Vagina (tissue), 2 donors: Measurements from ENCODE around the gene ABHD6. TPM values are rescaled to one million over a fixed set of nuclear protein-coding genes. Genes with fewer than 3 reads are reported as not detected.
"Not testable (repeated sequence)": the region's sequence is repeated elsewhere in the genome, so short reads cannot be mapped to it uniquely, and the experiment has no call there.

Source experiments
- DNase-seq, 2 donors: peaks; one replicate each; pipeline ENCODE4 v3.0.0-alpha.2; 2017; ENCODE audit errors: extremely low spot score in 2 of 2
- H3K27ac ChIP-seq: fragments of 200-600 bp; sonication (generic); one replicate; pipeline ENCODE4 v1.5.1; 2019
- H3K27me3 ChIP-seq: fragments of 200-600 bp; sonication (generic); one replicate; pipeline ENCODE4 v1.5.1; 2019
- H3K36me3 ChIP-seq, 2 donors: fragments of 200-600 bp; sonication (generic); one replicate each; pipeline ENCODE4 v1.5.1; 2017 to 2019
- H3K4me1 ChIP-seq: fragments of 200-600 bp; sonication (generic); one replicate; pipeline ENCODE4 v1.5.1; 2019
- H3K4me3 ChIP-seq, 2 donors: fragments of 200-600 bp; sonication (generic); 1 replicate in 1 of 2; 2 replicates in 1 of 2; pipeline ENCODE4 v1.5.1; 2016 to 2019
- H3K9me3 ChIP-seq: fragments of 200-600 bp; sonication (generic); one replicate; pipeline ENCODE4 v1.5.1; 2019
- POLR2A ChIP-seq, 2 donors: fragments of 450-650 bp; IDR thresholded peaks; one replicate each; pipeline ENCODE4 v1.6.1; 2017; ENCODE audit warnings: antibody characterized with exemption in 2 of 2, mild to moderate bottlenecking in 2 of 2, moderate library complexity in 2 of 2
- POLR2AphosphoS5 ChIP-seq, 2 donors: sonication (generic); formaldehyde crosslinking; IDR thresholded peaks; one replicate each; pipeline ENCODE4 v1.9.0; 2017; ENCODE audit warnings: antibody characterized with exemption in 2 of 2, mild to moderate bottlenecking in 2 of 2, low read depth in 1 of 2; ENCODE audit not compliant: insufficient read depth in 1 of 2
- intact Hi-C: fragments of 100-400 bp; cut with DNase I; formaldehyde crosslinking; loops from one replicate; pipeline ENCODE4 v1.15.1; 2023
- total RNA-seq: library from RNA; depleted of rRNA; stranded (reverse); fragments of >200 nt; gene quantifications from one replicate; pipeline ENCODE4 v1.2.3, GENCODE V29; 2016
- TF ChIP-seq, protein P1 (sequence below), 3 experiments: fragments of 450-650 bp in 2 of 3; fragments of 200-600 bp in 1 of 3; sonication (generic) in 1 of 3; IDR thresholded peaks; one replicate each; pipeline ENCODE4 v1.5.1; 2017 to 2019; ENCODE audit warnings: antibody characterized with exemption in 3 of 3, mild to moderate bottlenecking in 2 of 3, moderate library complexity in 2 of 3

ABHD6 gene
- total RNA-seq, 1 donor from 2014 or later: 18.9 TPM

- no peak for TF ChIP-seq POLR2A (IDR thresholded peaks at IDR 0.05)
- TF ChIP-seq, protein P1, sequence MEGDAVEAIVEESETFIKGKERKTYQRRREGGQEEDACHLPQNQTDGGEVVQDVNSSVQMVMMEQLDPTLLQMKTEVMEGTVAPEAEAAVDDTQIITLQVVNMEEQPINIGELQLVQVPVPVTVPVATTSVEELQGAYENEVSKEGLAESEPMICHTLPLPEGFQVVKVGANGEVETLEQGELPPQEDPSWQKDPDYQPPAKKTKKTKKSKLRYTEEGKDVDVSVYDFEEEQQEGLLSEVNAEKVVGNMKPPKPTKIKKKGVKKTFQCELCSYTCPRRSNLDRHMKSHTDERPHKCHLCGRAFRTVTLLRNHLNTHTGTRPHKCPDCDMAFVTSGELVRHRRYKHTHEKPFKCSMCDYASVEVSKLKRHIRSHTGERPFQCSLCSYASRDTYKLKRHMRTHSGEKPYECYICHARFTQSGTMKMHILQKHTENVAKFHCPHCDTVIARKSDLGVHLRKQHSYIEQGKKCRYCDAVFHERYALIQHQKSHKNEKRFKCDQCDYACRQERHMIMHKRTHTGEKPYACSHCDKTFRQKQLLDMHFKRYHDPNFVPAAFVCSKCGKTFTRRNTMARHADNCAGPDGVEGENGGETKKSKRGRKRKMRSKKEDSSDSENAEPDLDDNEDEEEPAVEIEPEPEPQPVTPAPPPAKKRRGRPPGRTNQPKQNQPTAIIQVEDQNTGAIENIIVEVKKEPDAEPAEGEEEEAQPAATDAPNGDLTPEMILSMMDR (IDR thresholded peaks at IDR 0.05): no peak
- TF ChIP-seq POLR2AphosphoS5 (IDR thresholded peaks at IDR 0.05; ENCODE audit: insufficient read depth in 1 of 2, low read depth in 1 of 2): no peak
- H3K27me3 ChIP-seq: no peaks in the 10 kb centered on the region
- no peaks in the 10 kb centered on the region for H3K9me3 ChIP-seq
- H3K27ac ChIP-seq: no peak overlapping the region
- intact Hi-C loops: no loop called here
- DNase-seq: no peak
- no peak overlapping the region for H3K4me3 ChIP-seq
- H3K36me3 ChIP-seq: no peaks in the 10 kb centered on the region
- H3K4me1 ChIP-seq: peaks cover 27% of the 10 kb centered on the region
Observed at GRCh38 chr3:58197588-58197987, 40.0 kb upstream of the ABHD6 start.

- no peak for DNase-seq
- Histone ChIP-seq H3K9me3 (no peaks in the 10 kb centered on the region), H3K27ac (no peak overlapping the region), H3K27me3 (no peaks in the 10 kb centered on the region), H3K36me3 (no peaks in the 10 kb centered on the region), H3K4me3 (no peak overlapping the region), H3K4me1 (peaks cover 27% of the 10 kb centered on the region)
- TF ChIP-seq POLR2A (IDR thresholded peaks at IDR 0.05) (no peak), POLR2AphosphoS5 (IDR thresholded peaks at IDR 0.05; ENCODE audit: insufficient read depth in 1 of 2, low read depth in 1 of 2) (no peak)
- TF ChIP-seq, protein P1 (IDR thresholded peaks at IDR 0.05): no peak
- intact Hi-C loops: no loop called here
Observed at GRCh38 chr3:58198362-58198761, 39.2 kb upstream of the ABHD6 start.

DNA sequence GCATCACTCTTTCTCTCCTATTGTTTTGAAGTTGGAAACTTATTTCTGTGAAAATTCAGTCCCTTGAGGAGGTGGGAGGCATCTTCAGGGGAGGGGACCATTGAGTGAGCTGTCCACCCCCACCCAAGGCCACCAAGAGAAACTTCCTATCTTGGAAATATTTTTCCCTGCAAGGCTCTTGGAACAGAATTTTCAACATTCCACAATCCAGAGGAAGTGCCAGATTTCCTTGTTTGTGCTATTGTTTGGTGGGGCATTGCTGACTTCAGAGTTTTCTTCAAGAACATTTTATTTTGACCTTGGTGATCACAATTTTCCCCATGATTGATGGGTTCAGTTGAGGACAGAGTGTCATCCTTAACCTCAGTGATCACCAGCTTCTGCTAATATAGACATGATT is 38.8 kb upstream of the ABHD6 start:
- Histone ChIP-seq H3K27ac (peak overlapping the region; percentile 53), H3K36me3 (no peaks in the 10 kb centered on the region), H3K4me3 (no peak overlapping the region), H3K27me3 (no peaks in the 10 kb centered on the region), H3K4me1 (peaks cover 27% of the 10 kb centered on the region), H3K9me3 (no peaks in the 10 kb centered on the region)
- intact Hi-C loops: no loop called here
- no peak for DNase-seq
- TF ChIP-seq, protein P1 (IDR thresholded peaks at IDR 0.05): no peak
- TF ChIP-seq POLR2AphosphoS5 (IDR thresholded peaks at IDR 0.05; ENCODE audit: insufficient read depth in 1 of 2, low read depth in 1 of 2): peak in 1 of 2 donors; percentile 48

GRCh38 chr3:58200121-58200709 is 37.4 kb upstream of the ABHD6 start:
- Histone ChIP-seq H3K36me3 (no peaks in the 10 kb centered on the region), H3K27me3 (no peaks in the 10 kb centered on the region), H3K27ac (peak overlapping the region; percentile 29), H3K4me3 (no peak overlapping the region), H3K4me1 (peaks cover 27% of the 10 kb centered on the region), H3K9me3 (no peaks in the 10 kb centered on the region)
- DNase-seq: no peak
- intact Hi-C loops: no loop called here
- no peak for TF ChIP-seq POLR2AphosphoS5 (IDR thresholded peaks at IDR 0.05; ENCODE audit: insufficient read depth in 1 of 2, low read depth in 1 of 2)
- TF ChIP-seq POLR2A (IDR thresholded peaks at IDR 0.05): no peak
- TF ChIP-seq, protein P1 (IDR thresholded peaks at IDR 0.05): no peak

- peaks cover 30% of the 10 kb centered on the region for H3K4me1 ChIP-seq
- DNase-seq: no peak
- H3K27ac ChIP-seq: peak overlapping the region; percentile 29
- H3K36me3 ChIP-seq: no peaks in the 10 kb centered on the region
- H3K27me3 ChIP-seq: no peaks in the 10 kb centered on the region
- H3K9me3 ChIP-seq: no peaks in the 10 kb centered on the region
- H3K4me3 ChIP-seq: no peak overlapping the region
- no peak for TF ChIP-seq POLR2A (IDR thresholded peaks at IDR 0.05)
- TF ChIP-seq, protein P1 (IDR thresholded peaks at IDR 0.05): no peak
- no peak for TF ChIP-seq POLR2AphosphoS5 (IDR thresholded peaks at IDR 0.05; ENCODE audit: insufficient read depth in 1 of 2, low read depth in 1 of 2)
- intact Hi-C loops: no loop called here
Observed at GRCh38 chr3:58200846-58201355, 36.7 kb upstream of the ABHD6 start.

DNA sequence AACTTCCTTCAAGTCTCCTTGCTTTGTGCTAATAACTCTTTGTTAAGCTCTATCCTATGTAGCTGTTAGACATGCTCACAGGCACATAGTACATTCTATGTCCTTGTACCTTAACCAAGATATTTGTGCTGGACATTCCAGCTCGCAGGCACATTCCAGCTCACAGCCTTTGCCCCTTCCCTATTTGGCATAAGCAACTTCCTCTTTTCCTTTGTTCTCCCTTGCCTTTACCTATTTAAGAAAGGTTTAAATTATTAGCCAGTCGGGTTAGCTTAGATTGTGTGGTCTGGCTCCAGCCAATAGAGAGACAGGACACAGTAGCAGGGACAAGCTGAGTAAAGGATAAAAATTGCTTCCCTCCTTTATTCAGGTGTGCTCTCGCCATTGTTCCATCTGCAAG is 36.1 kb upstream of the ABHD6 start:
- DNase-seq, H3K4me3 ChIP-seq, H3K27ac ChIP-seq, H3K9me3 ChIP-seq, H3K36me3 ChIP-seq, H3K27me3 ChIP-seq, intact Hi-C loops: not testable (repeated sequence)
- H3K4me1 ChIP-seq: peaks cover 33% of the 10 kb centered on the region
